ENCODE data around the gene BRME1.

The BRME1 gene

GRCh38 chr19:13872339-13872694 lies 33.6 kb downstream of the BRME1 start:
- Histone ChIP-seq H3K4me3 (ENCODE audit: low read depth in 1 of 5, low read length in 5 of 5) (peak overlapping the region in 4 of 5 donors; percentile 17 to 60 (median 52)), H3K27me3 (ENCODE audit: control insufficient read depth in 5 of 5, insufficient read depth in 4 of 5, low read length in 5 of 5) (peaks cover 0 to 2% (median 0%) of the 10 kb centered on the region in 5 donors), H3K9me3 (ENCODE audit: control insufficient read depth in 5 of 5, low read length in 5 of 5) (no peaks in the 10 kb centered on the region), H3K4me1 (ENCODE audit: control insufficient read depth in 5 of 5, insufficient read depth in 5 of 5, low read length in 5 of 5) (peaks cover 2 to 20% (median 13%) of the 10 kb centered on the region in 5 donors), H3K36me3 (ENCODE audit: control insufficient read depth in 5 of 5, insufficient read depth in 5 of 5, low read length in 5 of 5) (no peaks in the 10 kb centered on the region), H3K9ac (ENCODE audit: low read length in 5 of 5) (peak overlapping the region in 3 of 5 donors; percentile 35 to 39 (median 37)), H3K27ac (ENCODE audit: low read depth, low read length) (no peak overlapping the region)

- H3K9me3 ChIP-seq (ENCODE audit: control insufficient read depth in 5 of 5, low read length in 5 of 5) = no peaks in the 10 kb centered on the region
- H3K4me3 ChIP-seq (ENCODE audit: low read depth in 1 of 5, low read length in 5 of 5) = no peak overlapping the region
- H3K27me3 ChIP-seq (ENCODE audit: control insufficient read depth in 5 of 5, insufficient read depth in 4 of 5, low read length in 5 of 5) = peaks cover 0 to 2% (median 0%) of the 10 kb centered on the region in 5 donors
- no peaks in the 10 kb centered on the region for H3K36me3 ChIP-seq (ENCODE audit: control insufficient read depth in 5 of 5, insufficient read depth in 5 of 5, low read length in 5 of 5)
- no peak overlapping the region for H3K27ac ChIP-seq (ENCODE audit: low read depth, low read length)
- H3K9ac ChIP-seq (ENCODE audit: low read length in 5 of 5) = no peak overlapping the region
- peaks cover 2 to 27% (median 20%) of the 10 kb centered on the region in 5 donors for H3K4me1 ChIP-seq (ENCODE audit: control insufficient read depth in 5 of 5, insufficient read depth in 5 of 5, low read length in 5 of 5)
Measured at GRCh38 chr19:13870873-13871272, 35.0 kb downstream of the BRME1 start.

GRCh38 chr19:13869281-13869680 lies 36.6 kb downstream of the BRME1 start:
- Histone ChIP-seq H3K4me3 (ENCODE audit: low read depth in 1 of 5, low read length in 5 of 5) (no peak overlapping the region), H3K9ac (ENCODE audit: low read length in 5 of 5) (no peak overlapping the region), H3K27me3 (ENCODE audit: control insufficient read depth in 5 of 5, insufficient read depth in 4 of 5, low read length in 5 of 5) (peaks cover 0 to 2% (median 0%) of the 10 kb centered on the region in 5 donors), H3K4me1 (ENCODE audit: control insufficient read depth in 5 of 5, insufficient read depth in 5 of 5, low read length in 5 of 5) (peaks cover 2 to 33% (median 21%) of the 10 kb centered on the region in 5 donors), H3K9me3 (ENCODE audit: control insufficient read depth in 5 of 5, low read length in 5 of 5) (no peaks in the 10 kb centered on the region), H3K36me3 (ENCODE audit: control insufficient read depth in 5 of 5, insufficient read depth in 5 of 5, low read length in 5 of 5) (no peaks in the 10 kb centered on the region), H3K27ac (ENCODE audit: low read depth, low read length) (no peak overlapping the region)

GRCh38 chr19:13868663-13869062 lies 37.3 kb downstream of the BRME1 start:
- H3K36me3 ChIP-seq (ENCODE audit: control insufficient read depth in 5 of 5, insufficient read depth in 5 of 5, low read length in 5 of 5) = no peaks in the 10 kb centered on the region
- no peak overlapping the region for H3K9ac ChIP-seq (ENCODE audit: low read length in 5 of 5)
- no peak overlapping the region for H3K27ac ChIP-seq (ENCODE audit: low read depth, low read length)
- H3K9me3 ChIP-seq (ENCODE audit: control insufficient read depth in 5 of 5, low read length in 5 of 5) = no peaks in the 10 kb centered on the region
- H3K4me1 ChIP-seq (ENCODE audit: control insufficient read depth in 5 of 5, insufficient read depth in 5 of 5, low read length in 5 of 5) = peaks cover 0 to 31% (median 16%) of the 10 kb centered on the region in 5 donors
- no peak overlapping the region for H3K4me3 ChIP-seq (ENCODE audit: low read depth in 1 of 5, low read length in 5 of 5)
- peaks cover 0 to 2% (median 0%) of the 10 kb centered on the region in 5 donors for H3K27me3 ChIP-seq (ENCODE audit: control insufficient read depth in 5 of 5, insufficient read depth in 4 of 5, low read length in 5 of 5)

GRCh38 chr19:13866463-13867046 lies 39.4 kb downstream of the BRME1 start:
- H3K9me3 ChIP-seq (ENCODE audit: control insufficient read depth in 5 of 5, low read length in 5 of 5) = no peaks in the 10 kb centered on the region
- peaks cover 5 to 24% (median 17%) of the 10 kb centered on the region in 5 donors for H3K4me1 ChIP-seq (ENCODE audit: control insufficient read depth in 5 of 5, insufficient read depth in 5 of 5, low read length in 5 of 5)
- peak overlapping the region; percentile 51 to 69 (median 67) for H3K4me3 ChIP-seq (ENCODE audit: low read depth in 1 of 5, low read length in 5 of 5)
- peaks cover 0 to 4% (median 0%) of the 10 kb centered on the region in 5 donors for H3K27me3 ChIP-seq (ENCODE audit: control insufficient read depth in 5 of 5, insufficient read depth in 4 of 5, low read length in 5 of 5)
- no peaks in the 10 kb centered on the region for H3K36me3 ChIP-seq (ENCODE audit: control insufficient read depth in 5 of 5, insufficient read depth in 5 of 5, low read length in 5 of 5)
- no peak overlapping the region for H3K27ac ChIP-seq (ENCODE audit: low read depth, low read length)
- H3K9ac ChIP-seq (ENCODE audit: low read length in 5 of 5) = peak overlapping the region in 3 of 5 donors; percentile 46 to 79 (median 70)

GRCh38 chr19:13865571-13866462 lies 40.1 kb downstream of the BRME1 start:
- Histone ChIP-seq H3K27ac (ENCODE audit: low read depth, low read length) (no peak overlapping the region), H3K4me3 (ENCODE audit: low read depth in 1 of 5, low read length in 5 of 5) (peak overlapping the region; percentile 51 to 69 (median 67)), H3K4me1 (ENCODE audit: control insufficient read depth in 5 of 5, insufficient read depth in 5 of 5, low read length in 5 of 5) (peaks cover 9 to 31% (median 25%) of the 10 kb centered on the region in 5 donors), H3K36me3 (ENCODE audit: control insufficient read depth in 5 of 5, insufficient read depth in 5 of 5, low read length in 5 of 5) (no peaks in the 10 kb centered on the region), H3K9ac (ENCODE audit: low read length in 5 of 5) (peak overlapping the region in 4 of 5 donors; percentile 46 to 79 (median 62)), H3K27me3 (ENCODE audit: control insufficient read depth in 5 of 5, insufficient read depth in 4 of 5, low read length in 5 of 5) (peaks cover 0 to 4% (median 0%) of the 10 kb centered on the region in 5 donors), H3K9me3 (ENCODE audit: control insufficient read depth in 5 of 5, low read length in 5 of 5) (no peaks in the 10 kb centered on the region)

GRCh38 chr19:13864667-13865570 lies 41.0 kb downstream of the BRME1 start:
- H3K9me3 ChIP-seq (ENCODE audit: control insufficient read depth in 5 of 5, low read length in 5 of 5) = no peaks in the 10 kb centered on the region
- H3K9ac ChIP-seq (ENCODE audit: low read length in 5 of 5) = no peak overlapping the region
- no peaks in the 10 kb centered on the region for H3K36me3 ChIP-seq (ENCODE audit: control insufficient read depth in 5 of 5, insufficient read depth in 5 of 5, low read length in 5 of 5)
- H3K27ac ChIP-seq (ENCODE audit: low read depth, low read length) = no peak overlapping the region
- H3K4me1 ChIP-seq (ENCODE audit: control insufficient read depth in 5 of 5, insufficient read depth in 5 of 5, low read length in 5 of 5) = peaks cover 9 to 32% (median 25%) of the 10 kb centered on the region in 5 donors
- peaks cover 0 to 4% (median 0%) of the 10 kb centered on the region in 5 donors for H3K27me3 ChIP-seq (ENCODE audit: control insufficient read depth in 5 of 5, insufficient read depth in 4 of 5, low read length in 5 of 5)
- peak overlapping the region in 3 of 5 donors; percentile 62 to 69 (median 67) for H3K4me3 ChIP-seq (ENCODE audit: low read depth in 1 of 5, low read length in 5 of 5)

GRCh38 chr19:13864046-13864666 lies 41.8 kb downstream of the BRME1 start:
- no peak overlapping the region for H3K27ac ChIP-seq (ENCODE audit: low read depth, low read length)
- H3K9ac ChIP-seq (ENCODE audit: low read length in 5 of 5) = no peak overlapping the region
- H3K4me1 ChIP-seq (ENCODE audit: control insufficient read depth in 5 of 5, insufficient read depth in 5 of 5, low read length in 5 of 5) = peaks cover 9 to 32% (median 25%) of the 10 kb centered on the region in 5 donors
- peaks cover 0 to 4% (median 0%) of the 10 kb centered on the region in 5 donors for H3K27me3 ChIP-seq (ENCODE audit: control insufficient read depth in 5 of 5, insufficient read depth in 4 of 5, low read length in 5 of 5)
- no peaks in the 10 kb centered on the region for H3K36me3 ChIP-seq (ENCODE audit: control insufficient read depth in 5 of 5, insufficient read depth in 5 of 5, low read length in 5 of 5)
- no peak overlapping the region for H3K4me3 ChIP-seq (ENCODE audit: low read depth in 1 of 5, low read length in 5 of 5)
- H3K9me3 ChIP-seq (ENCODE audit: control insufficient read depth in 5 of 5, low read length in 5 of 5) = no peaks in the 10 kb centered on the region
